Ovary (tissue), 3 donors: ENCODE results near the gene UQCC2.

ENCODE experiments used
- EP300 ChIP-seq: sonication (generic); formaldehyde crosslinking; IDR thresholded peaks from one replicate; pipeline ENCODE4 v1.6.1; 2017; ENCODE audit warnings: antibody characterized with exemption
- POLR2A ChIP-seq: fragments of 450-650 bp; IDR thresholded peaks from one replicate; pipeline ENCODE4 v1.6.1; 2017; ENCODE audit warnings: antibody characterized with exemption, mild to moderate bottlenecking, moderate library complexity
- TF ChIP-seq, protein P1 (sequence below), 3 donors: fragments of 450-650 bp in 2 of 3; fragments of 200-600 bp in 1 of 3; IDR thresholded peaks; one replicate each; pipeline versions ENCODE4 v1.5.1 to v1.8.0; 2016 to 2022; ENCODE audit warnings: antibody characterized with exemption in 3 of 3, mild to moderate bottlenecking in 1 of 3
- donor health status: DM: no; HTN: no; CAD: no.

DNA sequence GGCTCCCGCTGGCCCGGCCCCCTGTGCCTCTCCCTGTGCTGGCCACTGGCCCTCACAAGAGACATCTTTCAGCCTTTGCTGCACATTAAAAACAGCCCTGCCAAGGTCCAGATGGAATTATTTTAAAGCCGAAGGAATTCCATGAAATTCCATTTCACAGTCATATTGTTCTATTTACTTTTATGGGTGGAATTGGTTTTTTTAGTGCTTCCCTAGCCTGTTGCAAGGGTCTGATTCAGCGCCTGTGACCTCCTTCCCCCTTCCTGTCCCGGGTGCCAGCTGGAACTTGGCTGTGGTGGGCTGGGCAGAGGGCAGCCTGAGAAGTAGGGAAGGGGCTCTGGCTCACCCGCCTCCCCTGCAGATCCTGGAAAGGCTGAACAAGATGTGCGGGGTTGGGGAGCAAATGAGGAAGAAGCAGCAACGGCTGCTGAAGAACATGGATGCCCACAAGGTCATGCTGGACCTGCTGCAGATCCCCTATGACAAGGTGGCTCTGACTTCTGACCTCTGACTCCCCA, 34.3 kb downstream of the UQCC2 start:
- TF ChIP-seq, protein P1, sequence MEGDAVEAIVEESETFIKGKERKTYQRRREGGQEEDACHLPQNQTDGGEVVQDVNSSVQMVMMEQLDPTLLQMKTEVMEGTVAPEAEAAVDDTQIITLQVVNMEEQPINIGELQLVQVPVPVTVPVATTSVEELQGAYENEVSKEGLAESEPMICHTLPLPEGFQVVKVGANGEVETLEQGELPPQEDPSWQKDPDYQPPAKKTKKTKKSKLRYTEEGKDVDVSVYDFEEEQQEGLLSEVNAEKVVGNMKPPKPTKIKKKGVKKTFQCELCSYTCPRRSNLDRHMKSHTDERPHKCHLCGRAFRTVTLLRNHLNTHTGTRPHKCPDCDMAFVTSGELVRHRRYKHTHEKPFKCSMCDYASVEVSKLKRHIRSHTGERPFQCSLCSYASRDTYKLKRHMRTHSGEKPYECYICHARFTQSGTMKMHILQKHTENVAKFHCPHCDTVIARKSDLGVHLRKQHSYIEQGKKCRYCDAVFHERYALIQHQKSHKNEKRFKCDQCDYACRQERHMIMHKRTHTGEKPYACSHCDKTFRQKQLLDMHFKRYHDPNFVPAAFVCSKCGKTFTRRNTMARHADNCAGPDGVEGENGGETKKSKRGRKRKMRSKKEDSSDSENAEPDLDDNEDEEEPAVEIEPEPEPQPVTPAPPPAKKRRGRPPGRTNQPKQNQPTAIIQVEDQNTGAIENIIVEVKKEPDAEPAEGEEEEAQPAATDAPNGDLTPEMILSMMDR (IDR thresholded peaks at IDR 0.05), result no peak
- TF ChIP-seq EP300, result no peak
- no peak for TF ChIP-seq POLR2A
